H1 (cell line): ENCODE data around the gene NECTIN2. TPM values are rescaled to one million over a fixed set of nuclear protein-coding genes. Genes with fewer than 3 reads are reported as not detected.

Source experiments
- ATF2 ChIP-seq: IDR thresholded peaks from 2 replicates; pipeline ENCODE4 v1.6.1; 2012; ENCODE audit warnings: low read length, inconsistent platforms
- CBX8 ChIP-seq: fragments of 300-800, 300-1000 bp; sonication (generic); IDR thresholded peaks from 2 replicates; pipeline ENCODE4 v1.7.1; 2016; ENCODE audit warnings: low read depth, low read length, borderline replicate concordance
- HDAC2 ChIP-seq, 2 experiments: fragments of 300-600 bp in 1 of 2; sonication (generic) in 1 of 2; IDR thresholded peaks; 2 replicates each; pipeline ENCODE4 v1.6.1; 2011 to 2012; ENCODE audit warnings: low read depth in 2 of 2, low read length in 2 of 2, mild to moderate bottlenecking in 2 of 2, moderate library complexity in 2 of 2, borderline replicate concordance in 1 of 2, inconsistent platforms in 1 of 2
- POLR2A ChIP-seq, 2 experiments: IDR thresholded peaks; 1 replicate in 1 of 2; 2 replicates in 1 of 2; pipeline ENCODE4 v1.6.1; 2011; ENCODE audit warnings: low read depth in 2 of 2, low read length in 2 of 2, mild to moderate bottlenecking in 2 of 2; ENCODE audit errors: control extremely low read depth in 1 of 2
- SP4 ChIP-seq: IDR thresholded peaks from 2 replicates; pipeline ENCODE4 v1.6.1; 2012; ENCODE audit warnings: low read length, inconsistent platforms
- SUZ12 ChIP-seq: fragments of 200-600 bp; sonication (generic); IDR thresholded peaks from 2 replicates; pipeline ENCODE4 v1.6.1; 2012; ENCODE audit warnings: mild to moderate bottlenecking, inconsistent platforms, low read length, moderate library complexity, mixed read lengths
- TAF1 ChIP-seq: IDR thresholded peaks from 2 replicates; pipeline ENCODE4 v1.6.1; 2011; ENCODE audit warnings: mild to moderate bottlenecking, low read depth, low read length
- TCF12 ChIP-seq: IDR thresholded peaks from 2 replicates; pipeline ENCODE4 v1.6.1; 2011; ENCODE audit warnings: low read depth, mild to moderate bottlenecking, low read length
- USF2 ChIP-seq: IDR thresholded peaks from 2 replicates; pipeline ENCODE4 v1.6.1; 2011; ENCODE audit warnings: low read length, improper control_type of control experiment
- polyA plus RNA-seq, 7 experiments: library from polyadenylated mRNA; depleted of rRNA in 3 of 7; stranded (reverse) in 5 of 7; unstranded in 2 of 7; fragments of >200 nt in 5 of 7; fragments of 200-250 nt in 2 of 7; gene quantifications; 1 replicate in 5 of 7; 2 replicates in 1 of 7; 4 replicates in 1 of 7; pipeline versions ENCODE4 v1.2.1 to v1.2.3, GENCODE V29; 2011 to 2013; ENCODE audit warnings: missing spikeins in 2 of 7, mixed read lengths in 2 of 7
- total RNA-seq: library from RNA; stranded (reverse); fragmentation: NEBNext Ultra II Directional; extraction: Animal tissue kit (Norgen Biotek cat#: 25700); gene quantifications from 2 replicates; pipeline ENCODE4 v1.2.1, GENCODE V29; 2021

NECTIN2 gene
- total and polyA plus RNA-seq, 2 of the 8 experiments (the other 6 are each of a cell fraction or from before 2014, with no cell fraction given) = 184 to 237 TPM

GRCh38 chr19:44845612-44846454 lies at the start of gene NECTIN2 (continued):
- TF ChIP-seq ATF2 (0 out of 2 replicates have a peak, but pooled peaks have one; percentile 12), USF2 (peak; percentile 24; the same call in 1 of the 2 replicates), TCF12 (no peak), TAF1 (peak; percentile 72), POLR2A (IDR thresholded peaks at IDR 0.05; ENCODE audit: control extremely low read depth in 1 of 2, low read depth in 2 of 2, low read length in 2 of 2) (peak; percentile 48 to 87), SUZ12 (no peak), CBX8 (no peak), SP4 (no peak; the same call in 1 of the 2 replicates), HDAC2 (IDR thresholded peaks at IDR 0.05; ENCODE audit: borderline replicate concordance in 1 of 2, low read depth in 2 of 2, low read length in 2 of 2) (0 out of 4 replicates have a peak, but pooled peaks of 1 of the 2 experiments have one; percentile 49)
